ENCODE measurements around the gene CLCN4.

CLCN4 gene

GRCh38 chrX:10166731-10167151, 10.0 kb downstream of the CLCN4 start:
- H3K36me3 ChIP-seq (ENCODE audit: insufficient read depth, low read length): no peaks in the 10 kb centered on the region
- no peak overlapping the region for H3K9ac ChIP-seq (ENCODE audit: low read depth, low read length)
- TF ChIP-seq EZH2 (IDR thresholded peaks at IDR 0.05; ENCODE audit: borderline replicate concordance, low read depth, low read length, severe bottlenecking): no peak
- TF ChIP-seq, protein P1, sequence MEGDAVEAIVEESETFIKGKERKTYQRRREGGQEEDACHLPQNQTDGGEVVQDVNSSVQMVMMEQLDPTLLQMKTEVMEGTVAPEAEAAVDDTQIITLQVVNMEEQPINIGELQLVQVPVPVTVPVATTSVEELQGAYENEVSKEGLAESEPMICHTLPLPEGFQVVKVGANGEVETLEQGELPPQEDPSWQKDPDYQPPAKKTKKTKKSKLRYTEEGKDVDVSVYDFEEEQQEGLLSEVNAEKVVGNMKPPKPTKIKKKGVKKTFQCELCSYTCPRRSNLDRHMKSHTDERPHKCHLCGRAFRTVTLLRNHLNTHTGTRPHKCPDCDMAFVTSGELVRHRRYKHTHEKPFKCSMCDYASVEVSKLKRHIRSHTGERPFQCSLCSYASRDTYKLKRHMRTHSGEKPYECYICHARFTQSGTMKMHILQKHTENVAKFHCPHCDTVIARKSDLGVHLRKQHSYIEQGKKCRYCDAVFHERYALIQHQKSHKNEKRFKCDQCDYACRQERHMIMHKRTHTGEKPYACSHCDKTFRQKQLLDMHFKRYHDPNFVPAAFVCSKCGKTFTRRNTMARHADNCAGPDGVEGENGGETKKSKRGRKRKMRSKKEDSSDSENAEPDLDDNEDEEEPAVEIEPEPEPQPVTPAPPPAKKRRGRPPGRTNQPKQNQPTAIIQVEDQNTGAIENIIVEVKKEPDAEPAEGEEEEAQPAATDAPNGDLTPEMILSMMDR (IDR thresholded peaks at IDR 0.05; ENCODE audit: borderline replicate concordance, extremely low read depth, low read length, poor library complexity, severe bottlenecking): no peak
- no peaks in the 10 kb centered on the region for H3K9me3 ChIP-seq (ENCODE audit: insufficient read depth, low read length, severe bottlenecking)
- no peak for DNase-seq
- no peaks in the 10 kb centered on the region for H3K27me3 ChIP-seq (ENCODE audit: insufficient read depth, low read length, poor library complexity)
- H3K4me1 ChIP-seq (ENCODE audit: insufficient read depth, low read length): no peaks in the 10 kb centered on the region
- H4K20me1 ChIP-seq (ENCODE audit: insufficient read depth, low read length): no peaks in the 10 kb centered on the region; the same call in 1 of the 2 replicates
- H3K79me2 ChIP-seq (ENCODE audit: insufficient read depth, low read length): no peaks in the 10 kb centered on the region
- ATAC-seq (ENCODE audit: insufficient read depth, low read depth): no peak
- H3K27ac ChIP-seq (ENCODE audit: low read length): no peak overlapping the region
- no peak overlapping the region for H3K4me3 ChIP-seq (ENCODE audit: low read depth in 1 of 2, low read length in 2 of 2)
- no peak overlapping the region for H3K4me2 ChIP-seq (ENCODE audit: insufficient read depth, low read length)
- no peak overlapping the region for H2AFZ ChIP-seq (ENCODE audit: low read depth, low read length)

DNA sequence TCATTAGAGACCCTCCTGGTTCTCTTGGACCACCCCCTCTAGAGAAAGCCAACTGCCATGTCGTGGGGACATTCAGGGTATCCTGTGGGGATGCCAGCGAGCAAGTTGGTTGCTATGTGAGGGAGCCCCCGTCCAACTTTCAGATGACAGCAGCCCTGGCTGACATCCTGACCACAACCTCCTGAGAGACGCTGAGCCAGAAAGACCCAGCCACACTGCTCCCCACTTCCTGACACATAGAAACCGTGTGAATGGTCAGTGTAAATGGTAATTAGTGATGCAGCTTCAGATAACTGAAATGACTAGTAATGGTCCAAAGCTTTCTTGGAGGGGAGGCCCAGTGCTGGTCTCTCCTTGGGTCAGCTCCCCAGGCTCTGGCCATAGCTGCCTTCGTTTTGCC, 10.8 kb downstream of the CLCN4 start:
- H3K79me2 ChIP-seq (ENCODE audit: insufficient read depth, low read length): no peaks in the 10 kb centered on the region

DNA sequence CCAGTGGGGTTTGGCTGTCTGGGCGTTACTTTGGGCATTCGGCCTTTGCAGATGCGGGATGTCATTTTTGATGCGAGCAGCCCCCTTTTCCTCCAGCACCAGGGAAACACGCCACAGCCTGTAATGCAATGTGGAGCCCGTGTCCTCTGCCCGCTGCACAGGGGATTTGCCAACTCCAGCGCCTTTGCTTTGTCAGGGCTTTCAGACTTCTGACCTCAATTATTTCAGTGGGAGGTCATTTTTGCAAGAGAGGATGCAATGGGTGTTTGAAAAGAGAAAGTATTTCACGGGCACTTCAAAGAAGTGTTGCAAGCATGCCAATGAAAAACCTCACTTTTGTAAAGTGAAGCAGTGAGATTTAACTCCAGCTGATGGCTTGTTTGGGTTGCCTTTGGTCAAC, 11.5 kb downstream of the CLCN4 start:
- ATAC-seq (ENCODE audit: insufficient read depth, low read depth): no peak
- no peaks in the 10 kb centered on the region for H3K79me2 ChIP-seq (ENCODE audit: insufficient read depth, low read length)
- no peaks in the 10 kb centered on the region; the same call in 1 of the 2 replicates for H4K20me1 ChIP-seq (ENCODE audit: insufficient read depth, low read length)
- no peak overlapping the region for H3K4me3 ChIP-seq (ENCODE audit: low read depth in 1 of 2, low read length in 2 of 2)
- H3K36me3 ChIP-seq (ENCODE audit: insufficient read depth, low read length): no peaks in the 10 kb centered on the region
- no peaks in the 10 kb centered on the region for H3K9me3 ChIP-seq (ENCODE audit: insufficient read depth, low read length, severe bottlenecking)
- DNase-seq: no peak
- TF ChIP-seq EZH2 (IDR thresholded peaks at IDR 0.05; ENCODE audit: borderline replicate concordance, low read depth, low read length, severe bottlenecking): no peak
- TF ChIP-seq, protein P1 (IDR thresholded peaks at IDR 0.05; ENCODE audit: borderline replicate concordance, extremely low read depth, low read length, poor library complexity, severe bottlenecking): no peak
- no peaks in the 10 kb centered on the region for H3K27me3 ChIP-seq (ENCODE audit: insufficient read depth, low read length, poor library complexity)
- H3K4me1 ChIP-seq (ENCODE audit: insufficient read depth, low read length): no peaks in the 10 kb centered on the region
- H2AFZ ChIP-seq (ENCODE audit: low read depth, low read length): no peak overlapping the region
- H3K9ac ChIP-seq (ENCODE audit: low read depth, low read length): no peak overlapping the region
- H3K27ac ChIP-seq (ENCODE audit: low read length): no peak overlapping the region
- H3K4me2 ChIP-seq (ENCODE audit: insufficient read depth, low read length): no peak overlapping the region

More for the DNA sequence above, 10.8 kb downstream of the CLCN4 start:
- Histone ChIP-seq H3K27ac (ENCODE audit: low read length) (no peak overlapping the region), H3K4me1 (ENCODE audit: insufficient read depth, low read length) (no peaks in the 10 kb centered on the region), H3K4me2 (ENCODE audit: insufficient read depth, low read length) (no peak overlapping the region), H3K36me3 (ENCODE audit: insufficient read depth, low read length) (no peaks in the 10 kb centered on the region), H3K9ac (ENCODE audit: low read depth, low read length) (no peak overlapping the region), H3K9me3 (ENCODE audit: insufficient read depth, low read length, severe bottlenecking) (no peaks in the 10 kb centered on the region), H2AFZ (ENCODE audit: low read depth, low read length) (no peak overlapping the region), H4K20me1 (ENCODE audit: insufficient read depth, low read length) (no peaks in the 10 kb centered on the region; the same call in 1 of the 2 replicates), H3K27me3 (ENCODE audit: insufficient read depth, low read length, poor library complexity) (no peaks in the 10 kb centered on the region), H3K4me3 (ENCODE audit: low read depth in 1 of 2, low read length in 2 of 2) (no peak overlapping the region)
- TF ChIP-seq, protein P1 (IDR thresholded peaks at IDR 0.05; ENCODE audit: borderline replicate concordance, extremely low read depth, low read length, poor library complexity, severe bottlenecking): no peak
- no peak for TF ChIP-seq EZH2 (IDR thresholded peaks at IDR 0.05; ENCODE audit: borderline replicate concordance, low read depth, low read length, severe bottlenecking)
- DNase-seq (no peak), ATAC-seq (ENCODE audit: insufficient read depth, low read depth) (no peak)

DNA sequence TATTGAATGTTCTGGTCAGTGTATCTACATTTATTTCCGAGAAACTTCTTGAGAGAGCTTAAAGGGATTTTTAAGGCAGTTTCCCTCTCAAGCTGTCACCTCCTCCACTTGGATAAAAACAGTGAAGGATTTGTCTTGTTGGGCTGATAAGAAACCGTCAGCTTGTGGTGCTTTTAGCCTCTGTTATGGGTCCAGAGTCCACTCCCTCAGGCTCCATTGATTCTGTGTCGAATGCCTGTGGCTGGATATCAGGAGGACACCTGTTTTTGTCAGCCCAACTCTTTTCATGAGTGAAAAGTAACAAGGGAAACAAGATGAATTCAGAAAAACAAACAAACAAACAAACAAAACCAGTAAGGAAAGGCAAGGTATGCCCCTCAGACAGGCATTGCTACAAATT, 12.4 kb downstream of the CLCN4 start:
- Histone ChIP-seq H3K27ac (ENCODE audit: low read length) (no peak overlapping the region), H4K20me1 (ENCODE audit: insufficient read depth, low read length) (no peaks in the 10 kb centered on the region; the same call in 1 of the 2 replicates), H3K36me3 (ENCODE audit: insufficient read depth, low read length) (no peaks in the 10 kb centered on the region), H3K4me3 (ENCODE audit: low read depth in 1 of 2, low read length in 2 of 2) (no peak overlapping the region), H3K9me3 (ENCODE audit: insufficient read depth, low read length, severe bottlenecking) (no peaks in the 10 kb centered on the region), H3K4me2 (ENCODE audit: insufficient read depth, low read length) (no peak overlapping the region), H3K79me2 (ENCODE audit: insufficient read depth, low read length) (no peaks in the 10 kb centered on the region), H2AFZ (ENCODE audit: low read depth, low read length) (no peak overlapping the region), H3K9ac (ENCODE audit: low read depth, low read length) (no peak overlapping the region), H3K4me1 (ENCODE audit: insufficient read depth, low read length) (no peaks in the 10 kb centered on the region), H3K27me3 (ENCODE audit: insufficient read depth, low read length, poor library complexity) (no peaks in the 10 kb centered on the region)
- ATAC-seq (ENCODE audit: insufficient read depth, low read depth) (no peak), DNase-seq (no peak)
- TF ChIP-seq EZH2 (IDR thresholded peaks at IDR 0.05; ENCODE audit: borderline replicate concordance, low read depth, low read length, severe bottlenecking): no peak
- TF ChIP-seq, protein P1 (IDR thresholded peaks at IDR 0.05; ENCODE audit: borderline replicate concordance, extremely low read depth, low read length, poor library complexity, severe bottlenecking): no peak

All from DND-41 (cell line).